ENCODE measurements around the gene LGALS4.

DNA sequence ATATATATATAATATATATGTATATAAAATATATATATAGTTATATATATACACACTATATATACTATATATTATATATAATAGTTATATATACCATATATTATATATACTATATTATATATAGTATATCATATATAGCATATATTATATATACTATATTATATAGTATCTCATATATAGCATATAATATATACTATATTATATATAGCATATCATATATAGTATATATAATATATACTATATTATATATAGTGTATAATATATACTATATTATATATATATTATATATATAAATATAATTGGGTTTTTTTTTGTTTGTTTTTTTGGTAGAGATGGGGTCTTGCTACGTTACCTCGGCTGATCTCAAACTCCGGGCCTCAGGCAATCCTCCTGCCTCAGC lies 48.6 kb upstream of the LGALS4 start:
- no peak for TF ChIP-seq EZH2phosphoT487 (IDR thresholded peaks at IDR 0.05; ENCODE audit: insufficient read depth, low read depth)
- no peak for TF ChIP-seq EZH2 (IDR thresholded peaks at IDR 0.05; ENCODE audit: insufficient read depth, poor library complexity, severe bottlenecking)
